H1 (cell line): ENCODE measurements around the gene TIMM10B. TPM values are rescaled to one million over a fixed set of nuclear protein-coding genes. Genes with fewer than 3 reads are reported as not detected.

ENCODE experiments used
- CTCF ChIA-PET: fragments of 300-600 bp; sonication (Branson Sonifier 250); formaldehyde crosslinking; loops from one replicate; lab custom pipeline; 2021; ENCODE audit not compliant: partially characterized antibody; lab: Charles Lee
- POLR2A ChIA-PET: fragments of 300-600 bp; sonication (Branson Sonifier 250); formaldehyde crosslinking; loops from one replicate; lab custom pipeline; 2021; ENCODE audit warnings: inconsistent platforms; ENCODE audit not compliant: partially characterized antibody; lab: Charles Lee
- DNase-seq, 2 experiments: peaks; one replicate each; pipeline versions ENCODE4 v3.0.0 to v3.0.0-alpha.2; 2010 to 2022; ENCODE audit warnings: low spot score in 2 of 2, low read depth in 1 of 2, mixed read lengths in 1 of 2
- FAIRE-seq: peaks from 2 replicates; lab custom pipeline; 2011; peaks lifted over from hg19 to GRCh38; lab: Jason Lieb, UNC
- H2AFZ ChIP-seq: 2 replicates; pipeline ENCODE4 v1.8.1; 2012; ENCODE audit warnings: low read length, inconsistent platforms
- H2AK5ac ChIP-seq: 2 replicates; pipeline ENCODE4 v1.6.1; 2013; ENCODE audit warnings: low read depth, low read length
- H2BK120ac ChIP-seq: replicated peaks from 2 replicates; pipeline ENCODE3; 2013; ENCODE audit warnings: low read depth, low read length, inconsistent platforms
- H2BK12ac ChIP-seq: 2 replicates; pipeline ENCODE4 v1.6.1; 2013; ENCODE audit warnings: low read depth, low read length
- H2BK15ac ChIP-seq: 2 replicates; pipeline ENCODE4 v1.6.1; 2013; ENCODE audit warnings: low read length
- H2BK20ac ChIP-seq: 2 replicates; pipeline ENCODE4 v1.6.1; 2013; ENCODE audit warnings: low read length
- H2BK5ac ChIP-seq: 2 replicates; pipeline ENCODE4 v1.6.1; 2013; ENCODE audit warnings: low read depth, low read length
- H3K14ac ChIP-seq: 2 replicates; pipeline ENCODE4 v1.6.1; 2013; ENCODE audit warnings: inconsistent platforms; ENCODE audit not compliant: insufficient read length
- H3K18ac ChIP-seq: 2 replicates; pipeline ENCODE4 v1.6.1; 2013; ENCODE audit warnings: low read length; ENCODE audit errors: extremely low read depth
- H3K23ac ChIP-seq: 2 replicates; pipeline ENCODE4 v1.6.1; 2013; ENCODE audit warnings: inconsistent platforms; ENCODE audit not compliant: insufficient read length
- H3K23me2 ChIP-seq: 2 replicates; pipeline ENCODE4 v1.6.1; 2013; ENCODE audit warnings: low read depth, low read length
- H3K27ac ChIP-seq: 2 replicates; pipeline ENCODE4 v1.6.1; 2011; ENCODE audit warnings: low read depth, low read length, inconsistent platforms
- H3K27me3 ChIP-seq, 4 experiments: replicated peaks in 1 of 4; 1 replicate in 1 of 4; 2 replicates in 3 of 4; pipeline versions ENCODE4 v1.6.1 to v1.8.1; 2011 to 2013; ENCODE audit warnings: low read length in 3 of 4, mild to moderate bottlenecking in 3 of 4, inconsistent platforms in 2 of 4, mixed read lengths in 2 of 4, moderate library complexity in 1 of 4; ENCODE audit not compliant: control insufficient read depth in 3 of 4, insufficient read depth in 3 of 4; ENCODE audit errors: extremely low read depth in 1 of 4
- H3K36me3 ChIP-seq, 4 experiments: 2 replicates each; pipeline versions ENCODE4 v1.6.1 to v1.8.1; 2011 to 2013; ENCODE audit warnings: mild to moderate bottlenecking in 4 of 4, low read length in 3 of 4, moderate library complexity in 2 of 4, control low read depth in 1 of 4, inconsistent platforms in 1 of 4; ENCODE audit not compliant: insufficient read depth in 4 of 4, control insufficient read depth in 2 of 4
- H3K4ac ChIP-seq: replicated peaks from 2 replicates; pipeline ENCODE3; 2013; ENCODE audit warnings: low read length, low read depth, mixed read lengths, inconsistent platforms; ENCODE audit not compliant: insufficient read length
- H3K4me1 ChIP-seq, 4 experiments: replicated peaks in 1 of 4; 1 replicate in 1 of 4; 2 replicates in 3 of 4; pipeline versions ENCODE4 v1.6.1 to v1.8.1; 2011 to 2013; ENCODE audit warnings: low read length in 3 of 4, inconsistent platforms in 2 of 4, mixed read lengths in 1 of 4; ENCODE audit not compliant: insufficient read depth in 4 of 4, control insufficient read depth in 3 of 4
- H3K4me2 ChIP-seq, 2 experiments: 2 replicates each; pipeline versions ENCODE4 v1.6.1 to v1.8.1; 2011 to 2013; ENCODE audit warnings: low read depth in 2 of 2, low read length in 2 of 2, control low read depth in 1 of 2, inconsistent platforms in 1 of 2, mild to moderate bottlenecking in 1 of 2; ENCODE audit not compliant: insufficient read depth in 1 of 2
- H3K4me3 ChIP-seq, 4 experiments: fragments of 200-600, 300-600 bp in 1 of 4; sonication (generic), shearing (Covaris generic), sonication (Bioruptor Twin) in 1 of 4; 2 replicates each; pipeline versions ENCODE4 v1.5.1 to v1.8.1; 2011 to 2016; ENCODE audit warnings: low read length in 4 of 4, low read depth in 3 of 4, control low read depth in 2 of 4, inconsistent platforms in 2 of 4, mild to moderate bottlenecking in 2 of 4, mixed read lengths in 1 of 4, moderate library complexity in 1 of 4; ENCODE audit not compliant: insufficient read depth in 2 of 4; ENCODE audit errors: extremely low read depth in 1 of 4
- H3K56ac ChIP-seq: replicated peaks from 2 replicates; pipeline ENCODE3; 2013; ENCODE audit warnings: low read depth, mild to moderate bottlenecking, mixed read lengths, low read length, inconsistent platforms; ENCODE audit not compliant: insufficient read length
- H3K79me1 ChIP-seq: 2 replicates; pipeline ENCODE4 v1.6.1; 2013; ENCODE audit warnings: low read depth, low read length, control low read depth
- H3K79me2 ChIP-seq, 2 experiments: 2 replicates each; pipeline versions ENCODE4 v1.6.1 to v1.8.1; 2012 to 2013; ENCODE audit warnings: low read length in 2 of 2, mild to moderate bottlenecking in 2 of 2, inconsistent platforms in 1 of 2; ENCODE audit not compliant: insufficient read depth in 2 of 2, control insufficient read depth in 1 of 2
- H3K9ac ChIP-seq, 4 experiments: replicated peaks in 1 of 4; 1 replicate in 1 of 4; 2 replicates in 3 of 4; pipeline versions ENCODE4 v1.6.1 to v1.8.1; 2011 to 2013; ENCODE audit warnings: low read depth in 3 of 4, low read length in 3 of 4, control low read depth in 2 of 4, mild to moderate bottlenecking in 2 of 4, moderate library complexity in 2 of 4, inconsistent platforms in 1 of 4; ENCODE audit errors: extremely low read depth in 1 of 4
- H3K9me3 ChIP-seq, 2 experiments: 2 replicates each; pipeline versions ENCODE4 v1.6.1 to v1.8.1; 2012 to 2013; ENCODE audit warnings: mild to moderate bottlenecking in 2 of 2, moderate library complexity in 2 of 2, control low read depth in 1 of 2, inconsistent platforms in 1 of 2, low read depth in 1 of 2, low read length in 1 of 2, mixed read lengths in 1 of 2; ENCODE audit not compliant: insufficient read depth in 2 of 2
- H4K20me1 ChIP-seq, 2 experiments: replicated peaks in 1 of 2; 2 replicates each; pipeline versions ENCODE3 to v1.8.1; 2011 to 2013; ENCODE audit warnings: inconsistent platforms in 2 of 2, low read length in 2 of 2, mild to moderate bottlenecking in 1 of 2; ENCODE audit not compliant: insufficient read depth in 2 of 2, control insufficient read depth in 1 of 2
- H4K5ac ChIP-seq: 2 replicates; pipeline ENCODE4 v1.6.1; 2013; ENCODE audit warnings: low read length, low read depth, mixed read lengths, inconsistent platforms; ENCODE audit not compliant: insufficient read length
- H4K8ac ChIP-seq: 2 replicates; pipeline ENCODE4 v1.8.0; 2013; ENCODE audit warnings: mild to moderate bottlenecking, moderate library complexity, low read length, inconsistent platforms; ENCODE audit not compliant: insufficient read depth; ENCODE audit errors: extremely low read depth
- H4K91ac ChIP-seq: replicated peaks from 2 replicates; pipeline ENCODE3; 2013; ENCODE audit warnings: low read length, mixed read lengths, inconsistent platforms; ENCODE audit not compliant: insufficient read length
- EZH2 ChIP-seq: fragments of 200-600 bp; sonication (generic); IDR thresholded peaks from 2 replicates; pipeline ENCODE4 v1.7.1; 2012; ENCODE audit warnings: low read depth, mild to moderate bottlenecking, moderate library complexity, low read length, inconsistent platforms; ENCODE audit not compliant: severe bottlenecking
- KDM4A ChIP-seq: IDR thresholded peaks from one replicate; pipeline ENCODE4 v1.7.1; 2012; ENCODE audit warnings: low read depth, mild to moderate bottlenecking, moderate library complexity, low read length, inconsistent platforms; ENCODE audit not compliant: severe bottlenecking
- NRF1 ChIP-seq: IDR thresholded peaks from 2 replicates; pipeline ENCODE4 v1.6.1; 2011; ENCODE audit warnings: mild to moderate bottlenecking, low read depth, low read length, improper control_type of control experiment
- SIX5 ChIP-seq: IDR thresholded peaks from 2 replicates; pipeline ENCODE4 v1.6.1; 2011; ENCODE audit warnings: mild to moderate bottlenecking, low read depth, low read length
- WGBS, 2 experiments: shearing (Covaris generic) in 1 of 2; methylation state at CpG; one replicate each; pipeline versions ENCODE4 v1.1.6 to v1.1.7; 2013 to 2015; ENCODE audit warnings: low lambda C conversion rate in 2 of 2, mixed read lengths in 2 of 2, inconsistent platforms in 1 of 2, low coverage in 1 of 2, missing lambda C conversion rate in 1 of 2; ENCODE audit not compliant: insufficient replicate concordance in 2 of 2, insufficient coverage in 1 of 2, insufficient read length in 1 of 2; ENCODE audit errors: extremely low coverage in 1 of 2, missing lambda C conversion rate in 1 of 2; 5-methylcytosine and 5-hydroxymethylcytosine counted together
- polyA plus RNA-seq, 7 experiments: library from polyadenylated mRNA; depleted of rRNA in 3 of 7; stranded (reverse) in 5 of 7; unstranded in 2 of 7; fragments of >200 nt in 5 of 7; fragments of 200-250 nt in 2 of 7; gene quantifications; 1 replicate in 5 of 7; 2 replicates in 1 of 7; 4 replicates in 1 of 7; pipeline versions ENCODE4 v1.2.1 to v1.2.3, GENCODE V29; 2011 to 2013; ENCODE audit warnings: missing spikeins in 2 of 7, mixed read lengths in 2 of 7
- total RNA-seq: library from RNA; stranded (reverse); fragmentation: NEBNext Ultra II Directional; extraction: Animal tissue kit (Norgen Biotek cat#: 25700); gene quantifications from 2 replicates; pipeline ENCODE4 v1.2.1, GENCODE V29; 2021

Gene TIMM10B
- total and polyA plus RNA-seq, 2 of the 8 experiments (the other 6 are each of a cell fraction or from before 2014, with no cell fraction given): 38.2 to 47.8 TPM

DNA sequence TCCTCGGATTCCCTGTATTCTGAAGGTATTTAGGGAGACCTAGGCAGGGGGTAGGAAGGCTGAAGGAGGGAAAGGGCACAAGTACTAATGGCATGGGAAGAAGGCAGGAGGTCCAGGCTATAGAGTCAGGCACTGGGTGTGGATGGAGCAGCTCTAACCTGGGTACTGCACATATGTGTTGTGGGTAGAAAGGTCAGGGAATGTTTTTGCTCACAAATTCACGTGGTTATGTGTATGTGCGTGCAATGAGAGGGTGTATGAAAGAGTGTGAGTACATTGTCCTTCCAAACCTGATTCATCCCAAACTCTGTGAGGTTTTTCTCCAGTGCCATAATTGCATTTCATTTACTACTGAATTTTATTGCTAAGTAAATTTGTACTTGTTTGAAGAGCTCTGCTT, 39.0 kb downstream of the TIMM10B start:
- Histone ChIP-seq H3K4me3 (no peak overlapping the region), H2AK5ac (no peak overlapping the region), H3K14ac (no peak overlapping the region), H3K9me3 (no peaks in the 10 kb centered on the region), H3K27me3 (no peaks in the 10 kb centered on the region), H2BK20ac (no peak overlapping the region), H3K4me2 (no peak overlapping the region), H3K56ac (no peak overlapping the region), H2BK120ac (no peak overlapping the region), H2BK5ac (no peak overlapping the region), H3K79me1 (no peaks in the 10 kb centered on the region), H3K4me1 (no peaks in the 10 kb centered on the region), H3K79me2 (no peaks in the 10 kb centered on the region), H3K9ac (no peak overlapping the region), H3K23me2 (no peaks in the 10 kb centered on the region), H4K8ac (no peak overlapping the region; the same call in 1 of the 2 replicates), H2BK15ac (no peak overlapping the region), H3K36me3 (0 out of 8 replicates have a peak, but pooled peaks cover 0 to 3% (median 0%) of the 10 kb centered on the region in 4 experiments), H3K23ac (no peak overlapping the region), H3K18ac (no peak overlapping the region), H4K20me1 (peaks cover 0 to 4% of the 10 kb centered on the region in 2 experiments), H3K27ac (no peak overlapping the region), H2BK12ac (no peak overlapping the region), H3K4ac (no peak overlapping the region), H2AFZ (no peak overlapping the region), H4K91ac (no peak overlapping the region), H4K5ac (no peak overlapping the region)
- ChIA-PET POLR2A (interaction anchor here (0.8 kb wide), 1 partner anchor 12 kb away, joined by 3 read pairs; no protein-coding TSS in a partner anchor), CTCF (interaction anchor here (0.8 to 2.8 kb wide), 6 partner anchors 10 to 157 kb away, joined by 3 to 22 read pairs (median 4); no protein-coding TSS in a partner anchor)
- DNase-seq (no peak), FAIRE-seq (no peak)
- WGBS, 2 experiments: 97% methylated on average over 3 of the region's 3 CpGs; no CpG with 5 or more reads in 1 of the 2 experiments
- TF ChIP-seq NRF1 (no peak), KDM4A (no peak), SIX5 (no peak), EZH2 (no peak)
